ENCODE data around the gene TRIM59. TPM values are rescaled to one million over a fixed set of nuclear protein-coding genes. Genes with fewer than 3 reads are reported as not detected.

The TRIM59 gene
- total RNA-seq, 1 experiment from 2014 or later = 25.3 TPM

GRCh38 chr3:160401291-160402095 is 48.1 kb downstream of the TRIM59 start:
- Histone ChIP-seq H3K79me2 (ENCODE audit: low read length) (peaks cover 96% of the 10 kb centered on the region), H3K9ac (ENCODE audit: low read length) (peak overlapping the region; percentile 97), H3K27ac (ENCODE audit: low read length) (peak overlapping the region; percentile 93), H3K4me2 (ENCODE audit: low read length) (peak overlapping the region; percentile 95), H3K9me2 (replicated peaks; ENCODE audit: low read length) (no peaks in the 10 kb centered on the region), H3K36me3 (ENCODE audit: low read depth, low read length) (peaks cover 48% of the 10 kb centered on the region), H4K20me1 (ENCODE audit: low read length) (peaks cover 62% of the 10 kb centered on the region), H2AFZ (ENCODE audit: low read length) (no peak overlapping the region), H3K27me3 (ENCODE audit: low read length) (no peaks in the 10 kb centered on the region), H3K4me3 (ENCODE audit: low read length) (peak overlapping the region; percentile 92), H3K9me3 (ENCODE audit: low read length) (no peaks in the 10 kb centered on the region), H3K4me1 (ENCODE audit: insufficient read depth, low read length) (peaks cover 22% of the 10 kb centered on the region), H3F3A (ENCODE audit: low read length, unreplicated experiment) (no peaks in the 10 kb centered on the region)
- TSS peak; percentile 11 for BruUV-seq (replicated peaks)
- ATAC-seq = peak; percentile 25; the same call in 1 of the 2 replicates
- ChIA-PET POLR2A (ENCODE audit: unreplicated experiment) (interaction anchor here (0.6 kb wide), 1 partner anchor 1604 kb away, joined by 27 read pairs; no protein-coding TSS in a partner anchor), CTCF (no interaction called here)
- intact Hi-C loops (cut with micrococcal nuclease) = no loop called here
- TF ChIP-seq EZH2 (IDR thresholded peaks at IDR 0.05; ENCODE audit: low read length, unreplicated experiment) (no peak), CTCF (conservative IDR thresholded peaks at IDR 0.05; ENCODE audit: low read depth, low read length) (no peak), EZH2phosphoT487 (IDR thresholded peaks at IDR 0.05; ENCODE audit: borderline replicate concordance, low read length) (no peak)
- peak; percentile 67 for DNase-seq

- intact Hi-C loops (cut with micrococcal nuclease) = no loop called here
- Histone ChIP-seq H3K27me3 (ENCODE audit: low read length) (no peaks in the 10 kb centered on the region), H3K79me2 (ENCODE audit: low read length) (peaks cover 90% of the 10 kb centered on the region), H3F3A (ENCODE audit: low read length, unreplicated experiment) (no peaks in the 10 kb centered on the region), H3K27ac (ENCODE audit: low read length) (peak overlapping the region; percentile 93), H3K4me1 (ENCODE audit: insufficient read depth, low read length) (peaks cover 24% of the 10 kb centered on the region), H3K4me3 (ENCODE audit: low read length) (peak overlapping the region; percentile 92), H4K20me1 (ENCODE audit: low read length) (peaks cover 56% of the 10 kb centered on the region), H3K9me3 (ENCODE audit: low read length) (no peaks in the 10 kb centered on the region), H2AFZ (ENCODE audit: low read length) (no peak overlapping the region), H3K9me2 (replicated peaks; ENCODE audit: low read length) (no peaks in the 10 kb centered on the region), H3K9ac (ENCODE audit: low read length) (peak overlapping the region; percentile 97), H3K36me3 (ENCODE audit: low read depth, low read length) (peaks cover 41% of the 10 kb centered on the region), H3K4me2 (ENCODE audit: low read length) (peak overlapping the region; percentile 95)
- TF ChIP-seq EZH2 (IDR thresholded peaks at IDR 0.05; ENCODE audit: low read length, unreplicated experiment) (no peak), CTCF (conservative IDR thresholded peaks at IDR 0.05; ENCODE audit: low read depth, low read length) (no peak)
- DNase-seq = peak; percentile 18
- BruUV-seq (replicated peaks) = no TSS peak
- ChIA-PET POLR2A (ENCODE audit: unreplicated experiment) (no interaction called here), CTCF (no interaction called here)
- no peak for ATAC-seq
Measured at GRCh38 chr3:160400702-160401150, 48.9 kb downstream of the TRIM59 start.

Measured in PC-3 (cell line).